Kidney epithelial cell (primary cell): ENCODE measurements around the gene RANBP17. TPM values are rescaled to one million over a fixed set of nuclear protein-coding genes. Genes with fewer than 3 reads are reported as not detected.

Experiments
- DNase-seq: peaks from one replicate; pipeline ENCODE4 v3.0.0-alpha.2; 2010; ENCODE audit warnings: low read depth
- H3K27me3 ChIP-seq: 2 replicates; pipeline ENCODE4 v1.6.0; 2011; ENCODE audit warnings: low read length; ENCODE audit not compliant: control insufficient read depth, insufficient read depth
- H3K36me3 ChIP-seq: 2 replicates; pipeline ENCODE4 v1.5.1; 2011; ENCODE audit warnings: low read length; ENCODE audit not compliant: control insufficient read depth, insufficient read depth
- H3K4me3 ChIP-seq: 2 replicates; pipeline ENCODE4 v1.5.1; 2011; ENCODE audit warnings: low read depth, mild to moderate bottlenecking, control low read depth, low read length
- CTCF ChIP-seq: IDR thresholded peaks from 2 replicates; pipeline ENCODE4 v1.5.1; 2011; ENCODE audit warnings: mild to moderate bottlenecking, moderate library complexity, low read length, control low read depth, inconsistent platforms; ENCODE audit not compliant: insufficient read depth, poor library complexity, severe bottlenecking
- total RNA-seq: library from RNA; depleted of rRNA; stranded (reverse); fragments of >200 nt; gene quantifications from 2 replicates; pipeline ENCODE4 v1.2.3, GENCODE V29; 2015

RANBP17 gene
- total RNA-seq, 1 donor from 2014 or later, result 10.4 TPM

- DNase-seq, result no peak
- Histone ChIP-seq H3K27me3 (peaks cover 80% of the 10 kb centered on the region), H3K4me3 (no peak overlapping the region), H3K36me3 (no peaks in the 10 kb centered on the region)
- no peak for TF ChIP-seq CTCF
Observed at GRCh38 chr5:171306781-171307591, 445.2 kb downstream of the RANBP17 start.

GRCh38 chr5:171307789-171308452 lies 446.1 kb downstream of the RANBP17 start:
- no peak overlapping the region for H3K4me3 ChIP-seq
- no peak for TF ChIP-seq CTCF

GRCh38 chr5:171308453-171309275 lies 446.8 kb downstream of the RANBP17 start, which contains the start of gene TLX3:
Gene TLX3 (plus strand): TSS chr5:171309248. CDS start chr5:171309366, 118 bp downstream.
- H3K36me3 ChIP-seq, result no peaks in the 10 kb centered on the region
- H3K27me3 ChIP-seq, result peaks cover 96% of the 10 kb centered on the region
- TF ChIP-seq CTCF, result no peak
- no peak within 1 kb of the TSS for H3K4me3 ChIP-seq
- no peak for DNase-seq

More at GRCh38 chr5:171307789-171308452, 446.1 kb downstream of the RANBP17 start:
- no peak for DNase-seq
- Histone ChIP-seq H3K36me3 (no peaks in the 10 kb centered on the region), H3K27me3 (peaks cover 89% of the 10 kb centered on the region)

- DNase-seq, result no peak
- no peak overlapping the region for H3K4me3 ChIP-seq
- H3K27me3 ChIP-seq, result peaks cover 98% of the 10 kb centered on the region
- no peaks in the 10 kb centered on the region for H3K36me3 ChIP-seq
- no peak for TF ChIP-seq CTCF
Observed at GRCh38 chr5:171309276-171310211, 447.7 kb downstream of the RANBP17 start.

GRCh38 chr5:171310212-171310818 lies 448.5 kb downstream of the RANBP17 start:
- Histone ChIP-seq H3K27me3 (peaks cover 98% of the 10 kb centered on the region), H3K4me3 (no peak overlapping the region)

More at GRCh38 chr5:171310212-171310818, 448.5 kb downstream of the RANBP17 start:
- no peaks in the 10 kb centered on the region for H3K36me3 ChIP-seq
- TF ChIP-seq CTCF, result peak; percentile 48
- no peak for DNase-seq
